DMS53 (cell line): ENCODE measurements around the gene ARHGAP26.
A peak's percentile ranks its signal among the peaks of the same experiment; 100 is the strongest.
"Not testable (repeated sequence)": the region's sequence is repeated elsewhere in the genome, so short reads cannot be mapped to it uniquely, and the experiment has no call there.

Source experiments
- DNase-seq: peaks from one replicate; lab custom pipeline; 2025; lab: John Stamatoyannopoulos, UW

The ARHGAP26 gene

DNA sequence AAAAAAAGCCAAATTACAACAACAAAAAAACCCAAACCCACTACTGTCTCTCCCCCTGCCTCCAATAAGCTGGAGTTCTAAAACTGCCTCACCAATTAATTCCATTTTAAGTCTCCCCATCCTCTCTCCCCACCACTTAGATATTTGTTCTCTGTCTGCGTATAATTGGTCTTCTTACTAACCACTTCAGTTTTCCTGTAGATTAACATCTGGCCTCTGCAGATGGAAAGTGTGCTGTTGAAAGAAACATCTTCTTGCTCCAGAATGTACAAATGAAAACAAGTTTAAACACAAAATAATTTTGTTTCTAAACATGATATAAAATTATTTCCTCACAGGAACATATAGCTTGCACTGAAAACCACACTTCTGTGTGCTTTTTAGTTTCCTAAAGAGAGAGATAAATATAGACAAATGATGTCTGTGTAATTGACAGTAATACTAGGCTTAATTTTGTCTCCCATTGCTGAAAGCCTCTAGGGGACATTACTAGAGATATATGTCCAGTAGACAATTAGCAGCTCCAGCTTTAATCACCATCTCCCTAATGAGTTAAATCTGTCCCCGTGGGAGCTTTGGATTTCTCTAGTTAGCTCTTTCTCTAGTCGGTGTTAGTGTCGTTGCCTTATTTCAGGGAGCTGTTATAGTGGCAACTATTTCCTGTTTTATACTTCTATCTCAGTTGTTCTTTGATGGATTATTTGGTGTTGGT is 164.0 kb downstream of the ARHGAP26 start:
- no peak for DNase-seq

GRCh38 chr5:142935014-142935413 is 164.8 kb downstream of the ARHGAP26 start:
- DNase-seq = no peak

GRCh38 chr5:142937374-142937773 is 167.2 kb downstream of the ARHGAP26 start:
- DNase-seq = no peak

DNA sequence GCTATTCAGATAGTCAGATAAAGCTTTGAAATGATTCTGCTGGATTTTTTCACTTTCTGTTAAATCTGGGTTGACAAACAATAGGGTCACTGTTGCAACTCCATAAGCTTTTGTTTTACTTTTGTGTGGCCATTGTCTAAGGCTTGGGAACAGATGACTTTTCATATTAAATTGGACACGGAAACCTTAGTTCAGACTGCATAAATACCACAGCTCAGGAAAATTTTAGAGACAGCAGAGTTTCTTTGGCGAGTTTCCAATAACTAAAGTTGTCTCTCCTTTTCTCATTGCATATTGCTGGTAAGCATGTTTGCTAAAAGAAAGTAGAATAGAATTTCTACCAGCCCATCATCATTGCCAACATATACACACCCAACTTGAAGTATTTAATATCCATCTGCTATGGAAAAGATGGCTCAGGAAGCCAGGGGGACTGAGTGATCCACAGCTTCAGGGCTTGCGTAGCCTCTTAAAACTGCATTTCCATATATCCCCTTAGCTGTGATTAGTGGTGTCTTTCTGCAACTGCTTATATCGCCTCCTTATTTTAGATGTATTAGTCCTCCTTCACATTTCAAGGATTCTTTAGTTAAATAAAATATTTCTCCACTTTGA is 168.2 kb downstream of the ARHGAP26 start:
- no peak for DNase-seq

GRCh38 chr5:142939006-142939405 is 168.8 kb downstream of the ARHGAP26 start:
- DNase-seq = no peak

- no peak for DNase-seq
These were observed 169.7 kb downstream of the ARHGAP26 start for GRCh38 chr5:142939884-142940283.

DNA sequence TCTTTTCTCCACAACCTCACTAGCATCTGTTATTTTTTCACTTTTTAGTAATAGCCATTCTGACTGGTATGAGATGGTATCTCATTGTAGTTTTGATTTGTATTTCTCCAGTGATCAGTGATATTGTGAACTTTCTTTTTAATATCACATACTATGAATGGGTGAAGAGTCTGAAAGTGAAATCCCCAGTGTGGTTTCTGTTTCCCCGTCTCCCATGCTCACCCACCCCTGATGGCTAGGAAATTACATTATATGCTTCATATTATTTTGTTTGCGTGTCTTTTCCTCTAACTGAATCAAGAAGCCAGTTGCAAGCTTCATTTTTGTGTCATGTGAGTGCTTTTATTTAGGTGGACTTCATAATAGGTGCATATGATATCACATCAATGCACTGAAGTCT is 171.1 kb downstream of the ARHGAP26 start:
- DNase-seq = no peak

- no peak for DNase-seq
These were observed 172.7 kb downstream of the ARHGAP26 start for GRCh38 chr5:142942901-142943300.

DNA sequence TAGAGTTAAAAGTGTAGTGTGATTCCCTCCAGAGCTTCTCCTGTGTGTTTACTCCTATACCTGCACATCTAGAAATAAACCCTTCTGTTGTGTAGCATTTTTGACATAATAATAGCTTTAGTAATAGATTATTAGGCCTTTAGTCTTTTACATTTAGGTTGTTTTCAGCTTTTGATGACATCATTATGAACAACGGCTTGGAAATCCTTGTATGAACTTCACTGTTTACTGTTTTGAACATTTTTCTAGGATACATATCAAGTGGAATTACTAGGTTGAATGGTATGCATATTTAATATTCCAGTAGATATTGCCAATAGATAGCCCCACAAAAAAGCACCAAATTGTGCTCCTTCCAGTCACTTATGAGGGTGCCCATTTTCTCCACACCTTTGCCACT is 174.0 kb downstream of the ARHGAP26 start:
- DNase-seq = no peak

DNA sequence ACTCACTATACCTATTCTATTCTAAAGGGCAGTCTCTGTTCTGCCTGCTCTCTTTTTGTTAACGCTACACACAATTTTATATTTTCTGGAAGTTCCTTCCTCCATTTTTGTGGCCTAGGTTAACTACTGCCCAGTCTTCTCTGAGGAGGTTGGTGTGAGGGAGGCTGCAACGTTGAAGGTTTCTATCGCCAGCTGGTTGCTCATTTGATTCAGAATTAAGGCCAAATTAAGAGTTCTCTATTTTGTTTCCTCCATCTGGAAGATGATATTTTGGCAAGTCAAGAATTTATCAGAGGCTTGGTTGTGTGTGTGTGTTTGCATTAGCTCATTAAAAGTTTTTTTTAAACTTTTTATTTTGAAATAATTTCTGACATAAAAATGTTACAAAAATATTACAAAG is 175.1 kb downstream of the ARHGAP26 start:
- DNase-seq = no peak

DNA sequence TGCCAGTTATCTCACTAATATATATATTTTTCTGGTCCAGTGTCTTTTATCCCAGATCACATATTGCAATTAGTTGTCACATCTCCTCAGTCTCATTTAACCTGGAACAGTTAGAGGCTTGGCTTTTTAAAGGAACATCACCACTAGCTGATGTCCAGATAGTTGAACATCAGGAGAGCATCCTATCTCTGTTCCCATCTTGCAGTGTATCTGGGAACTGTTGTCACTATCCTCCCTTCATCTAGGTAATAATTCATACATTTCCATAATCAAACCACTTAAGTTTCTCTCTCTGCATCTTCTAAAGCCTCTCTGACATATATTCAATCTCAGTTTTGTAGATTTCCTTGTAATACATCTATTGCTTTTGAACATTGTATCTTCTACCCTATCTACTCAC is 175.7 kb downstream of the ARHGAP26 start:
- DNase-seq = no peak

- DNase-seq = no peak
These were observed 176.6 kb downstream of the ARHGAP26 start for GRCh38 chr5:142946547-142947426.

GRCh38 chr5:142947427-142947709 is 177.2 kb downstream of the ARHGAP26 start:
- no peak for DNase-seq

- peak; percentile 24 for DNase-seq
These were observed 182.1 kb downstream of the ARHGAP26 start for GRCh38 chr5:142952229-142952628.

- DNase-seq = not testable (repeated sequence)
These were observed 182.7 kb downstream of the ARHGAP26 start for GRCh38 chr5:142952871-142953270.

DNA sequence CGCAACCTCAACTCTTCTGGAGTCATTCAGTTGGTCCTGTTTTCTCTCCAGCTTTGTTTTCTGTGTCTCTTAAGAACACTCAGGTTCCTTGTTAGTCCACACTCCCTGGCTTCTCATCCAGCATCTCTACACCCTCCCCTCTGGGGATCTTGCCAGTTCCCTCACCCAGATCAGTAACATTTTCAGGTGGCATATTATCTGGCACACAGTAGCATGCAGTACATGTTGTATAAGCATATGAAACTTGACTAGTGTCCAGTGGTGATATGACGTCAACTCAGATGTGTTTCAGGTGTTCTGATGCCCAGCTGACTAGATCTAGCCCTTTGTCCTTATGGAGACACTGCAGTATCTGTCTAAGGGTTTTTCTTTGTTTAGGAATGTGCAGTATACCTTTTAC is 184.3 kb downstream of the ARHGAP26 start:
- DNase-seq = no peak

DNA sequence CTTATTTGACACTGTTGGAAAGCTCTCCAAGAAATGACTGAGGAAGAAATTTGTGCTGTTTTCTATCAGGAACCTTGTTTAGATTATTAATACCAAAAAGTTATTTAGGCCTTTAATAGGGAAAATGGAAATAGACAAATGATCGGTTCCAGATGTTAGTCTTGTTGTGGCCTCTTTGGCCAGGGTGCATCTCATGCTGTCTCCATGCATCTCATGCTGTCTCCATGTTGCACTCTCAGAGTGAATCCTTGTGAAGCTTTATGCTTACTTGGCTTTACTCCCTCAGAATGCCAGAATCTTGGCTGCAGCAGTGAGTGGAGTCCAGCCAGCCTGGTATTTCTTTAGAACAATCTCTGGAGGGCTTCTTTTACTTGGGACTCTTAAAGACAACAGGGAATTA is 185.5 kb downstream of the ARHGAP26 start:
- DNase-seq = no peak

DNA sequence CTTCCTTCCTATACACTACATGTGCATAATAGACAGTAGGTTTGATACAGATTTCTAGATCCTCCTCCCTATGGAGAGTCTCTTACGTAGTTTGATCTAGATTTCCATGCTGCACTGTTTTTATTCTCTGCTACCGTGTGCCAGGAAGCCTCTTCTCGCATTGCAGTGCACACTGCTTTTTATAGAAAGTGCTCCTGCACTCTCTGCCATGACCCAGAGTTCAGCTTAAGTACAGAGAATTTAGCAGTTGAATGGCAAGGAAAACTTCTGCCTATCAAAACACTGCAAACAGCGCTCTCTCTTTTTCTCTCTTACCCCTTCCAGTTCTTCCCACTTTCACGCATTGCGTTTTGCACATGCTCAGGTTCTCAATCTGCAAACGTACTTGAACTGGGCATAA is 187.4 kb downstream of the ARHGAP26 start:
- DNase-seq = no peak

- DNase-seq = no peak
These were observed 188.9 kb downstream of the ARHGAP26 start for GRCh38 chr5:142958944-142959682.

- peak; percentile 36 for DNase-seq
These were observed 189.8 kb downstream of the ARHGAP26 start for GRCh38 chr5:142959683-142960657.
